Karpas-422 (cell line): ENCODE measurements around the gene EEPD1. TPM values are rescaled to one million over a fixed set of nuclear protein-coding genes. Genes with fewer than 3 reads are reported as not detected.
"Not testable (repeated sequence)": the region's sequence is repeated elsewhere in the genome, so short reads cannot be mapped to it uniquely, and the experiment has no call there.

ENCODE experiments used
- DNase-seq: peaks from one replicate; pipeline ENCODE4 v3.0.0-alpha.2; 2015
- H2AFZ ChIP-seq: fragments of 200-600 bp; sonication (generic); 2 replicates; pipeline ENCODE4 v1.6.1; 2014; ENCODE audit warnings: antibody characterized with exemption, low read length, mixed read lengths
- H3K27ac ChIP-seq: fragments of 200-600 bp; sonication (generic); 2 replicates; pipeline ENCODE4 v1.5.1; 2014; ENCODE audit warnings: mild to moderate bottlenecking, low read length, moderate library complexity
- H3K27me3 ChIP-seq: fragments of 200-600 bp; sonication (generic); 2 replicates; pipeline ENCODE4 v1.6.1; 2014; ENCODE audit warnings: low read length, mixed read lengths
- H3K36me3 ChIP-seq: fragments of 200-600 bp; sonication (generic); 2 replicates; pipeline ENCODE4 v1.6.1; 2014; ENCODE audit warnings: low read length, mixed read lengths; ENCODE audit not compliant: insufficient read depth
- H3K4me1 ChIP-seq: fragments of 200-600 bp; sonication (generic); 2 replicates; pipeline ENCODE4 v1.6.1; 2014; ENCODE audit warnings: mild to moderate bottlenecking, low read length, mixed read lengths
- H3K4me2 ChIP-seq: fragments of 200-600 bp; sonication (generic); 2 replicates; pipeline ENCODE4 v1.6.1; 2014; ENCODE audit warnings: low read length, low read depth, mild to moderate bottlenecking; ENCODE audit not compliant: poor library complexity, severe bottlenecking
- H3K4me3 ChIP-seq: fragments of 200-600 bp; sonication (generic); 2 replicates; pipeline ENCODE4 v1.5.1; 2014; ENCODE audit warnings: mild to moderate bottlenecking, antibody characterized with exemption, low read length, mixed read lengths
- H3K79me2 ChIP-seq: fragments of 200-600 bp; sonication (generic); 2 replicates; pipeline ENCODE4 v1.6.1; 2014; ENCODE audit warnings: mild to moderate bottlenecking, low read length, mixed read lengths
- H3K9ac ChIP-seq: fragments of 200-600 bp; sonication (generic); 2 replicates; pipeline ENCODE4 v1.6.0; 2014; ENCODE audit warnings: low read length
- H3K9me2 ChIP-seq: fragments of 200-600 bp; sonication (generic), shearing (Covaris generic); replicated peaks from 2 replicates; pipeline ENCODE4 v1.6.0; 2014; ENCODE audit warnings: mild to moderate bottlenecking, low read length, moderate library complexity; ENCODE audit not compliant: insufficient read depth
- H3K9me3 ChIP-seq: fragments of 300-700, 200-600 bp; sonication (generic); 2 replicates; pipeline ENCODE4 v1.6.1; 2014; ENCODE audit warnings: low read length, mixed read lengths
- H4K20me1 ChIP-seq: fragments of 200-600 bp; sonication (generic); 2 replicates; pipeline ENCODE4 v1.6.1; 2014; ENCODE audit warnings: mild to moderate bottlenecking, antibody characterized with exemption, low read length, low read depth; ENCODE audit not compliant: insufficient read depth
- total RNA-seq: library from RNA; depleted of rRNA; stranded (reverse); fragments of >200 nt; shearing (Covaris generic); gene quantifications from 2 replicates; pipeline ENCODE4 v1.2.3, GENCODE V29; 2014; ENCODE audit warnings: low replicate concordance

Gene EEPD1
- total RNA-seq, 1 experiment from 2014 or later: 28.8 TPM

- not testable (repeated sequence) for H3K36me3 ChIP-seq, H3K27ac ChIP-seq, DNase-seq, H3K4me2 ChIP-seq, H3K79me2 ChIP-seq, H3K4me3 ChIP-seq, H3K9me3 ChIP-seq, H4K20me1 ChIP-seq, H3K4me1 ChIP-seq, H3K9ac ChIP-seq, H2AFZ ChIP-seq, H3K27me3 ChIP-seq, H3K9me2 ChIP-seq
Measured at GRCh38 chr7:36125630-36126029, 27.4 kb upstream of the EEPD1 start.

- DNase-seq: no peak
- Histone ChIP-seq H3K27me3 (no peaks in the 10 kb centered on the region), H3K9me3 (no peaks in the 10 kb centered on the region), H3K79me2 (no peaks in the 10 kb centered on the region), H3K9me2 (no peaks in the 10 kb centered on the region), H4K20me1 (no peaks in the 10 kb centered on the region), H3K9ac (no peak overlapping the region), H3K4me2 (no peak overlapping the region), H2AFZ (no peak overlapping the region), H3K27ac (no peak overlapping the region), H3K4me3 (no peak overlapping the region), H3K36me3 (no peaks in the 10 kb centered on the region), H3K4me1 (peaks cover 5% of the 10 kb centered on the region; the same call in 1 of the 2 replicates)
Measured at GRCh38 chr7:36127075-36127740, 25.8 kb upstream of the EEPD1 start.

- Histone ChIP-seq H3K79me2 (no peaks in the 10 kb centered on the region), H3K27ac (no peak overlapping the region), H3K27me3 (no peaks in the 10 kb centered on the region), H3K9ac (no peak overlapping the region), H4K20me1 (no peaks in the 10 kb centered on the region), H3K4me2 (peak overlapping the region; percentile 34), H3K9me2 (no peaks in the 10 kb centered on the region), H3K4me1 (peaks cover 5% of the 10 kb centered on the region; the same call in 1 of the 2 replicates), H2AFZ (no peak overlapping the region), H3K4me3 (no peak overlapping the region), H3K9me3 (no peaks in the 10 kb centered on the region), H3K36me3 (no peaks in the 10 kb centered on the region)
- DNase-seq: peak; percentile 74
Measured at GRCh38 chr7:36128448-36129047, 24.5 kb upstream of the EEPD1 start.

- no peak for DNase-seq
- Histone ChIP-seq H4K20me1 (no peaks in the 10 kb centered on the region), H3K9ac (no peak overlapping the region), H3K9me2 (no peaks in the 10 kb centered on the region), H2AFZ (no peak overlapping the region), H3K4me1 (peaks cover 5% of the 10 kb centered on the region; the same call in 1 of the 2 replicates), H3K4me3 (no peak overlapping the region), H3K27ac (no peak overlapping the region), H3K36me3 (no peaks in the 10 kb centered on the region), H3K9me3 (no peaks in the 10 kb centered on the region), H3K27me3 (no peaks in the 10 kb centered on the region), H3K79me2 (no peaks in the 10 kb centered on the region), H3K4me2 (peak overlapping the region; percentile 34)
Measured at GRCh38 chr7:36129048-36129534, 24.0 kb upstream of the EEPD1 start.

- no peaks in the 10 kb centered on the region for H3K79me2 ChIP-seq
Measured at GRCh38 chr7:36130236-36130945, 22.7 kb upstream of the EEPD1 start.

GRCh38 chr7:36131026-36131425 is 22.0 kb upstream of the EEPD1 start:
- Histone ChIP-seq H3K27ac (no peak overlapping the region), H3K9ac (no peak overlapping the region), H3K9me3 (no peaks in the 10 kb centered on the region), H2AFZ (no peak overlapping the region), H3K9me2 (no peaks in the 10 kb centered on the region), H3K27me3 (no peaks in the 10 kb centered on the region), H3K4me3 (no peak overlapping the region), H4K20me1 (no peaks in the 10 kb centered on the region), H3K79me2 (no peaks in the 10 kb centered on the region), H3K4me1 (peaks cover 5% of the 10 kb centered on the region; the same call in 1 of the 2 replicates), H3K36me3 (no peaks in the 10 kb centered on the region), H3K4me2 (no peak overlapping the region)
- DNase-seq: no peak

More at GRCh38 chr7:36130236-36130945, 22.7 kb upstream of the EEPD1 start:
- DNase-seq: no peak
- no peaks in the 10 kb centered on the region for H3K9me2 ChIP-seq
- no peaks in the 10 kb centered on the region for H3K27me3 ChIP-seq
- no peak overlapping the region for H2AFZ ChIP-seq
- H3K36me3 ChIP-seq: no peaks in the 10 kb centered on the region
- no peak overlapping the region for H3K4me3 ChIP-seq
- H3K9me3 ChIP-seq: no peaks in the 10 kb centered on the region
- H3K4me2 ChIP-seq: no peak overlapping the region
- H3K27ac ChIP-seq: no peak overlapping the region
- no peaks in the 10 kb centered on the region for H4K20me1 ChIP-seq
- H3K4me1 ChIP-seq: peaks cover 5% of the 10 kb centered on the region; the same call in 1 of the 2 replicates
- no peak overlapping the region for H3K9ac ChIP-seq

- no peaks in the 10 kb centered on the region for H4K20me1 ChIP-seq
- no peak overlapping the region for H3K27ac ChIP-seq
- no peak overlapping the region for H3K4me3 ChIP-seq
- DNase-seq: no peak
- no peaks in the 10 kb centered on the region for H3K79me2 ChIP-seq
- no peaks in the 10 kb centered on the region for H3K36me3 ChIP-seq
- H3K9ac ChIP-seq: no peak overlapping the region
- H3K9me3 ChIP-seq: no peaks in the 10 kb centered on the region
- H3K4me1 ChIP-seq: peaks cover 5% of the 10 kb centered on the region; the same call in 1 of the 2 replicates
- no peak overlapping the region for H3K4me2 ChIP-seq
- no peaks in the 10 kb centered on the region for H3K27me3 ChIP-seq
- H3K9me2 ChIP-seq: no peaks in the 10 kb centered on the region
- no peak overlapping the region for H2AFZ ChIP-seq
Measured at GRCh38 chr7:36131499-36131898, 21.6 kb upstream of the EEPD1 start.

- Histone ChIP-seq H4K20me1 (no peaks in the 10 kb centered on the region), H3K79me2 (no peaks in the 10 kb centered on the region), H3K36me3 (no peaks in the 10 kb centered on the region), H3K9me3 (no peaks in the 10 kb centered on the region), H3K4me3 (no peak overlapping the region), H3K9me2 (no peaks in the 10 kb centered on the region), H3K4me1 (peaks cover 5% of the 10 kb centered on the region; the same call in 1 of the 2 replicates), H3K9ac (no peak overlapping the region), H3K27ac (no peak overlapping the region), H3K27me3 (no peaks in the 10 kb centered on the region), H3K4me2 (no peak overlapping the region), H2AFZ (no peak overlapping the region)
- peak; percentile 78 for DNase-seq
Measured at GRCh38 chr7:36132012-36132411, 21.0 kb upstream of the EEPD1 start.
